ENCODE data around the gene YPEL1. TPM values are rescaled to one million over a fixed set of nuclear protein-coding genes. Genes with fewer than 3 reads are reported as not detected.

YPEL1 gene
- total RNA-seq, 1 donor from 2014 or later, result 0.26 TPM

DNA sequence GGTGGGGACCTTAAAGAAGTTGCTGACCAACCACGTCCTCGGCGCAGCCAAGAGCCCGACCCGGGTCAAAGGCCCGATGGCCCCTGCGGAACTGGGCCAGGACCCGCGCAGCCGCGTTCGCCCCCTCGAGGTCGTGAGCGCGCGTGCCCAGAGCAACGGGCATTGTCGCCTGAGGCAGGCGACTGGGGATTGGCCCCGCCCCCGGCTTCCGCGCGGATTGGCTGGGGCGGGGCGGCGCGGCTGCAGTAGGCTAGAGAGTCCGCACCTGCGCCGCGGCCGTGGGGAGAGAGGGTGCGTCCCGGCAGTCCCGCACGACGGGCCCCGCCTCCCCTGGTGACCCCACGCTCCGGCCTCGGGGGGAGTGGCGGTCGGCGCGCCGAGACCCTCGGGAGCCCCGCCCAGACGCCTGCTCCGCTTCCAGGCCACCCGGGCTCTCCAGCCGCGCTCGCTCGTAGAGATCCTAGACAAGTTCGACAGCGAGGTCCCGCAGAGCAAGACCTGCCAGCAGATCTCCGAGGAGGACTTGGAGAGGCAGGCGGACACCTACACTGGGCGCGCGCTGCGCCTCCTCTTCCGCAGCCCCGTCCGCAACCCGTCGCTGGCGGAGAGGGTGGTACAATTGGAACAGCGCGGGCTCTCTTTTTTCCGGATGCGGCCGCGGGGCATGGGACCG, 78.1 kb downstream of the YPEL1 start:
- DNase-seq (ENCODE audit: low read depth) (no peak), FAIRE-seq (no peak)
- no peaks in the 10 kb centered on the region for H3K36me3 ChIP-seq (ENCODE audit: control insufficient read depth, insufficient read depth, low read length)

DNA sequence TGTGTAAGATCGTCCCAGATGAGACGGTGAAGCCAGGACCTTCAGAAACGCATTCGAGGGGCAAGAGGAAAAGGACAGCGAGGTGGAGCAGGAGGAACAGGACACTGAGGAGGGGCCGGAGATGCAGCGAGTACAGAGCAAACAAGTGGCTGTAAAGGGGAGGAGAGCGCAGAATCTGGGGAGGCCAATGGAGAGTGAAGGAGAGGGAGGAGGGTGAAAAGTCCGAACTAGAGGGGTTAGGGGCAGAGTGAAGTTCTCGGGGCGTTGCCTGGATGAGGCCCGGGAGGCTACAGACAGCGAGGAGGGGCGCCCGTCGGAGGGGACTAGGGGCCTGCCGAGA, 78.6 kb downstream of the YPEL1 start:
- TF ChIP-seq, protein P1, sequence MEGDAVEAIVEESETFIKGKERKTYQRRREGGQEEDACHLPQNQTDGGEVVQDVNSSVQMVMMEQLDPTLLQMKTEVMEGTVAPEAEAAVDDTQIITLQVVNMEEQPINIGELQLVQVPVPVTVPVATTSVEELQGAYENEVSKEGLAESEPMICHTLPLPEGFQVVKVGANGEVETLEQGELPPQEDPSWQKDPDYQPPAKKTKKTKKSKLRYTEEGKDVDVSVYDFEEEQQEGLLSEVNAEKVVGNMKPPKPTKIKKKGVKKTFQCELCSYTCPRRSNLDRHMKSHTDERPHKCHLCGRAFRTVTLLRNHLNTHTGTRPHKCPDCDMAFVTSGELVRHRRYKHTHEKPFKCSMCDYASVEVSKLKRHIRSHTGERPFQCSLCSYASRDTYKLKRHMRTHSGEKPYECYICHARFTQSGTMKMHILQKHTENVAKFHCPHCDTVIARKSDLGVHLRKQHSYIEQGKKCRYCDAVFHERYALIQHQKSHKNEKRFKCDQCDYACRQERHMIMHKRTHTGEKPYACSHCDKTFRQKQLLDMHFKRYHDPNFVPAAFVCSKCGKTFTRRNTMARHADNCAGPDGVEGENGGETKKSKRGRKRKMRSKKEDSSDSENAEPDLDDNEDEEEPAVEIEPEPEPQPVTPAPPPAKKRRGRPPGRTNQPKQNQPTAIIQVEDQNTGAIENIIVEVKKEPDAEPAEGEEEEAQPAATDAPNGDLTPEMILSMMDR (IDR thresholded peaks at IDR 0.05; ENCODE audit: insufficient read depth, low read length, severe bottlenecking), result no peak
- H3K4me3 ChIP-seq (ENCODE audit: low read depth, low read length), result peak overlapping the region; percentile 42
- no peak for FAIRE-seq
- no peaks in the 10 kb centered on the region for H3K36me3 ChIP-seq (ENCODE audit: control insufficient read depth, insufficient read depth, low read length)
- DNase-seq (ENCODE audit: low read depth), result no peak
- H3K27me3 ChIP-seq (ENCODE audit: control insufficient read depth, insufficient read depth, low read length), result peaks cover 2% of the 10 kb centered on the region

More for the DNA sequence above, 78.1 kb downstream of the YPEL1 start:
- H3K27me3 ChIP-seq (ENCODE audit: control insufficient read depth, insufficient read depth, low read length), result peaks cover 2% of the 10 kb centered on the region
- TF ChIP-seq, protein P1 (IDR thresholded peaks at IDR 0.05; ENCODE audit: insufficient read depth, low read length, severe bottlenecking), result peak; percentile 17
- peak overlapping the region; percentile 42 for H3K4me3 ChIP-seq (ENCODE audit: low read depth, low read length)

DNA sequence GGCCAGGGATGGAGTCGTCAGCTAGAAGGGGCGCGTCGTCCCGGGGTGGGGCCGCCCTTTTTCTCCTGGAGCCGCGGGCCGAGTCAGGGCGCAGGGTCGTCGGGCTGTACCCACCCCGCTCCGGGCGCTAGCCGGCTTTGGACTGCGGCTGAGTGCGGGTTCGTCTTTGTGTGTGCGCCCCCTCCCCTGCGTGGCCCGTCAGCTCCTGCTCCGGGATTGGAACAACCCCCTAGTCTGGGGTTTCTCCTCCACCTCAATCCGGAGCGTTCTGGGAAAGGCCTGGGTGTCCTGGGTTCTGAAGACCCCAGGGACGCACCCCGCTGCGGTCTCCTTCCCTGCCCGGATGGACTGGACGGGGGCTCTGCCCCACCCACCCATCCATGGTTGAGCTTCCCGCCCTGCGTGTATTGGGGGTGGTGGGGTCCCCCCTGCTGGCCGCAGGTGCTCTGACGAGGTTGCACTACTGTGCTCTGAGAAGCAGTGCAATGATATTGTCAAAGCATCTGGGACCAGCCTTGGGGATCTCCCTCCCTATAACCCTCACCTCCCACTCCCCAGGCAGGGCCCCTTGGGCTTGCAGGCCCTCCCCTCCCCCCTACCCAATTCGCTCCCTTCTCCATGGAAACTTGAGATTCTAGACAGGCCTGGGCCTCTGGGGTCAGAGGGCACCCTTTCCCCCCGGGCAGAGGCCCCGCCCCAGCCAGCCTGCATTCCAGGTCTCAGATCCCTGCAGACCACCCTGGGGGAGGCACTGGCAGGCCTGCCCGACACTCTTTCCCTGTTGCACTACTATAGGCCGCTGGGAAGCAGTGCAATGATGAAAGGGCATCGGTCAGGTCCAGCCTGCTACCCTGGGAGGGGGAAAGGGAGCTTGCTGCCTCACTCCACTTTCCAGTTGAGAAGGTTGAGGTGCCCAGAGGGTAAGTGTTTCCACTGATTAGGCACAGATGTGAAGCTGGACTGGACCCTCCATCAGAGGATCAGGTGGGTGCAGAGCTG, 82.7 kb downstream of the YPEL1 start:
- peaks cover 1% of the 10 kb centered on the region for H3K36me3 ChIP-seq (ENCODE audit: control insufficient read depth, insufficient read depth, low read length)
- no peaks in the 10 kb centered on the region for H3K27me3 ChIP-seq (ENCODE audit: control insufficient read depth, insufficient read depth, low read length)
- peak overlapping the region; percentile 64 for H3K4me3 ChIP-seq (ENCODE audit: low read depth, low read length)
- DNase-seq (ENCODE audit: low read depth) (no peak), FAIRE-seq (no peak)
- TF ChIP-seq, protein P1 (IDR thresholded peaks at IDR 0.05; ENCODE audit: insufficient read depth, low read length, severe bottlenecking), result no peak

DNA sequence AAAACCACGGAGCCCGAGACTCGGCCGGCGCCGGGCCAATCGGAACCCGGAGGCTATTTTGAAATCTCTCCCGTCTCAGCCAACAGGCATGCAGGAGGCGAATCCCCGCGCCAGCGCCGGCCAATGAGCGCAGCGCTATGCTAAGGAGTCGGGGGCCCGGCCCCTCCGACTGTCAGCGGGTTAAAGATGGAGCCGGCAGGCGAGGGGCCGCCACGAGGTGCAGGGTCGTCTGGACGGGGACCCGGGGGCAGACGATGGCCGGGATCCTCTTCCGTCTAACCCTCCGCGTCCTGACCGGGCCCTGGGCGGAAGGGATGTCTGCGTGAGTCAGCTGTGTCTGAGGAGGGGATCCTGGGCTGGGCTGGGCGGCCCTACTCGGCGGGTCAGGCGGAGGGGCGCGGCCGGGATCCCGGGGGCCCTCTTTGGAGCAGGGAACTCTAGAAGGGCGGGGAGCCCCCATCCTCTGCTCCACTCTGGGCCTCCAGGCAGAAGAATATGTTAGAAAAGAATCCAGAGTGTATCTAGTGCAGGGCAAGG, 83.5 kb downstream of the YPEL1 start:
- TF ChIP-seq, protein P1 (IDR thresholded peaks at IDR 0.05; ENCODE audit: insufficient read depth, low read length, severe bottlenecking), result no peak
- no peak for FAIRE-seq
- no peaks in the 10 kb centered on the region for H3K27me3 ChIP-seq (ENCODE audit: control insufficient read depth, insufficient read depth, low read length)
- peak overlapping the region; percentile 64 for H3K4me3 ChIP-seq (ENCODE audit: low read depth, low read length)
- DNase-seq (ENCODE audit: low read depth), result peak; percentile 69
- H3K36me3 ChIP-seq (ENCODE audit: control insufficient read depth, insufficient read depth, low read length), result peaks cover 1% of the 10 kb centered on the region

DNA sequence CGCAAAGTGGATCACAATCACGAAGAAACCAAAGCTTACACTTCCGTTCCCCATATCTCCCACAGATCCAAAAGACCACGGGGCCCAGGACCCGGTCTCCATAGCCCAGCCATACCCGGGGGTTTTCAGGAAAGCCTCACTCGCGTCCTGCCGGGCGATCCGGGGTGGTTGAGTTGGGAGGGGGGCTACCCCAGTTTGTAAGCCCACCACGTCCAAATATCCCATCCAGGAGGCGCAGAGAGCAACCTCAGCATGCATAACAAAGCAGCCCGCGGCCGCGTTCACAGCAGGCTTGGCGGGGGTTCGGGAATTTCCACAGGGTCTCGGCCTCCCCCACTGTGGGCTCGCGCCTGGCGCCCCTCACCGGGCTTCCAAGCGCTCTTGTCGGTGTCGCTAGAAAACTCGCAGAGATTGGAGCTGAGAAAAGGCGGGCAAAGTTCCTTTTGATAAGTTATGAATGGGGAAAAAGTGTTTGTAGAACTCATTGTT, 84.0 kb downstream of the YPEL1 start:
- no peak for FAIRE-seq

More for the DNA sequence above, 84.0 kb downstream of the YPEL1 start:
- TF ChIP-seq, protein P1 (IDR thresholded peaks at IDR 0.05; ENCODE audit: insufficient read depth, low read length, severe bottlenecking), result no peak
- DNase-seq (ENCODE audit: low read depth), result no peak
- Histone ChIP-seq H3K27me3 (ENCODE audit: control insufficient read depth, insufficient read depth, low read length) (no peaks in the 10 kb centered on the region), H3K36me3 (ENCODE audit: control insufficient read depth, insufficient read depth, low read length) (peaks cover 1% of the 10 kb centered on the region), H3K4me3 (ENCODE audit: low read depth, low read length) (peak overlapping the region; percentile 64)

All from bronchial epithelial cell (primary cell).